Caco-2 (cell line): Measurements from ENCODE around the gene SEMA4D. TPM values are rescaled to one million over a fixed set of nuclear protein-coding genes. Genes with fewer than 3 reads are reported as not detected.

Experiments
- BruUV-seq: library from RNA; stranded (reverse); fragments of 400-500 nt; replicated peaks from 2 replicates; lab custom pipeline; 2021; lab: Mats Ljungman, UMichigan
- CTCF ChIA-PET: fragments of 300-600 bp; sonication (Branson Sonifier 250); formaldehyde crosslinking; loops from one replicate; lab custom pipeline; 2022; ENCODE audit warnings: antibody characterized with exemption; lab: Charles Lee
- POLR2A ChIA-PET: fragments of 300-600 bp; sonication (Branson Sonifier 250); formaldehyde crosslinking; loops from one replicate; lab custom pipeline; 2022; ENCODE audit warnings: antibody characterized with exemption; lab: Charles Lee
- DNase-seq, 2 experiments: peaks; one replicate each; pipeline versions ENCODE4 v3.0.0 to v3.0.0-alpha.2; 2020 to 2022
- H3K27me3 ChIP-seq: replicated peaks from 2 replicates; pipeline ENCODE4 v1.6.0; 2011; ENCODE audit warnings: low read length; ENCODE audit not compliant: control insufficient read depth, insufficient read depth
- H3K36me3 ChIP-seq: 2 replicates; pipeline ENCODE4 v1.5.1; 2011; ENCODE audit warnings: low read length; ENCODE audit not compliant: control insufficient read depth, insufficient read depth
- H3K4me1 ChIP-seq: fragments of 250-450 bp; sonication (Bioruptor Pico); 2 replicates; pipeline ENCODE4 v1.5.1; 2020; ENCODE audit warnings: mild to moderate bottlenecking
- H3K4me3 ChIP-seq: 2 replicates; pipeline ENCODE4 v1.5.1; 2011; ENCODE audit warnings: low read depth, mild to moderate bottlenecking, control low read depth, low read length
- H3K9me3 ChIP-seq: fragments of 250-450 bp; sonication (Bioruptor Pico); 2 replicates; pipeline ENCODE4 v1.5.1; 2020; ENCODE audit warnings: mild to moderate bottlenecking, moderate library complexity
- H3K27ac Mint-ChIP-seq: one replicate; pipeline ENCODE4 v1.8.0; 2022; ENCODE audit warnings: mixed read lengths; ENCODE audit not compliant: unreplicated experiment
- H3K27me3 Mint-ChIP-seq: one replicate; pipeline ENCODE4 v1.8.0; 2022; ENCODE audit warnings: mixed read lengths; ENCODE audit not compliant: insufficient read depth, unreplicated experiment
- H3K36me3 Mint-ChIP-seq: one replicate; pipeline ENCODE4 v1.8.0; 2022; ENCODE audit warnings: mild to moderate bottlenecking, mixed read lengths; ENCODE audit not compliant: insufficient read depth, unreplicated experiment
- H3K4me1 Mint-ChIP-seq: one replicate; pipeline ENCODE4 v1.8.0; 2022; ENCODE audit warnings: low read depth, mixed read lengths; ENCODE audit not compliant: unreplicated experiment
- H3K4me3 Mint-ChIP-seq: one replicate; pipeline ENCODE4 v1.8.0; 2022; ENCODE audit warnings: mild to moderate bottlenecking, moderate library complexity, mixed read lengths; ENCODE audit not compliant: unreplicated experiment
- H3K9me3 Mint-ChIP-seq: one replicate; pipeline ENCODE4 v1.8.0; 2022; ENCODE audit warnings: mixed read lengths; ENCODE audit not compliant: unreplicated experiment
- intact Hi-C: fragments of 100-400 bp; cut with micrococcal nuclease; formaldehyde crosslinking; loops from one replicate; pipeline ENCODE4 v1.10.0; 2022; ENCODE audit not compliant: unreplicated experiment
- total RNA-seq: library from RNA; stranded (reverse); gene quantifications from 2 replicates; pipeline ENCODE4 v1.2.3, GENCODE V29; 2022
- TF ChIP-seq, protein P1 (sequence below), 2 experiments: fragments of 200-600 bp in 1 of 2; IDR thresholded peaks; 1 replicate in 1 of 2; 2 replicates in 1 of 2; pipeline versions ENCODE4 v1.5.1 to v1.8.0; 2011 to 2022; ENCODE audit warnings: antibody characterized with exemption in 1 of 2, control low read depth in 1 of 2, inconsistent platforms in 1 of 2, low read depth in 1 of 2, low read length in 1 of 2, mild to moderate bottlenecking in 1 of 2, moderate library complexity in 1 of 2; ENCODE audit not compliant: insufficient read depth in 1 of 2, severe bottlenecking in 1 of 2, unreplicated experiment in 1 of 2

Gene SEMA4D
- total RNA-seq, 1 experiment from 2014 or later = 17.1 TPM

DNA sequence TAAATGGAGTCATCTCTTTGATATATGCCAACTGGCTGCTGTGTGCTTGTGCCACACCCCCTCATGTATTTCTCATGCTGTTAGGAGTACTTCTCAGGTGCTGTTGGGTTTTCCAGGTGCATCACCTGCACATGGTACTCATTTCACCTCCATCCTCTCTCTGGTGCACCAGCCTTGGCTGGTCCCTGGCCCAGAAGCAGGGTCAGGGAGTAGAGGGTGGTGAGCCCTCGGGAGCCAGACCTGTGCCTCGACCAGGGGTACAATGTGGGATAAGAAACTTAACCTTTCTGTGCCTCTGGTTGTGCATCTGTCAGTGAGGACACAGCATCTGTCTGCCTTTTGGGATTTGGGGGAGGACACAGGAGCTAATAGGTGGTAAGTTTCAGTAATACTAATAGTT, 141.1 kb downstream of the SEMA4D start:
- H3K36me3 Mint-ChIP-seq = peaks cover 23% of the 10 kb centered on the region
- no peaks in the 10 kb centered on the region for H3K9me3 Mint-ChIP-seq
- ChIA-PET POLR2A (no interaction called here), CTCF (no interaction called here)
- Histone ChIP-seq H3K27me3 (no peaks in the 10 kb centered on the region), H3K9me3 (no peaks in the 10 kb centered on the region), H3K4me1 (no peaks in the 10 kb centered on the region), H3K36me3 (no peaks in the 10 kb centered on the region), H3K4me3 (no peak overlapping the region)
- no peak for DNase-seq
- no TSS peak for BruUV-seq
- H3K4me3 Mint-ChIP-seq = no peak overlapping the region
- no peaks in the 10 kb centered on the region for H3K4me1 Mint-ChIP-seq
- H3K27me3 Mint-ChIP-seq = no peaks in the 10 kb centered on the region
- no peak overlapping the region for H3K27ac Mint-ChIP-seq
- TF ChIP-seq, protein P1, sequence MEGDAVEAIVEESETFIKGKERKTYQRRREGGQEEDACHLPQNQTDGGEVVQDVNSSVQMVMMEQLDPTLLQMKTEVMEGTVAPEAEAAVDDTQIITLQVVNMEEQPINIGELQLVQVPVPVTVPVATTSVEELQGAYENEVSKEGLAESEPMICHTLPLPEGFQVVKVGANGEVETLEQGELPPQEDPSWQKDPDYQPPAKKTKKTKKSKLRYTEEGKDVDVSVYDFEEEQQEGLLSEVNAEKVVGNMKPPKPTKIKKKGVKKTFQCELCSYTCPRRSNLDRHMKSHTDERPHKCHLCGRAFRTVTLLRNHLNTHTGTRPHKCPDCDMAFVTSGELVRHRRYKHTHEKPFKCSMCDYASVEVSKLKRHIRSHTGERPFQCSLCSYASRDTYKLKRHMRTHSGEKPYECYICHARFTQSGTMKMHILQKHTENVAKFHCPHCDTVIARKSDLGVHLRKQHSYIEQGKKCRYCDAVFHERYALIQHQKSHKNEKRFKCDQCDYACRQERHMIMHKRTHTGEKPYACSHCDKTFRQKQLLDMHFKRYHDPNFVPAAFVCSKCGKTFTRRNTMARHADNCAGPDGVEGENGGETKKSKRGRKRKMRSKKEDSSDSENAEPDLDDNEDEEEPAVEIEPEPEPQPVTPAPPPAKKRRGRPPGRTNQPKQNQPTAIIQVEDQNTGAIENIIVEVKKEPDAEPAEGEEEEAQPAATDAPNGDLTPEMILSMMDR (IDR thresholded peaks at IDR 0.05; ENCODE audit: insufficient read depth in 1 of 2, low read depth in 1 of 2, low read length in 1 of 2, severe bottlenecking in 1 of 2, unreplicated experiment in 1 of 2) = no peak
- intact Hi-C loops = no loop called here

DNA sequence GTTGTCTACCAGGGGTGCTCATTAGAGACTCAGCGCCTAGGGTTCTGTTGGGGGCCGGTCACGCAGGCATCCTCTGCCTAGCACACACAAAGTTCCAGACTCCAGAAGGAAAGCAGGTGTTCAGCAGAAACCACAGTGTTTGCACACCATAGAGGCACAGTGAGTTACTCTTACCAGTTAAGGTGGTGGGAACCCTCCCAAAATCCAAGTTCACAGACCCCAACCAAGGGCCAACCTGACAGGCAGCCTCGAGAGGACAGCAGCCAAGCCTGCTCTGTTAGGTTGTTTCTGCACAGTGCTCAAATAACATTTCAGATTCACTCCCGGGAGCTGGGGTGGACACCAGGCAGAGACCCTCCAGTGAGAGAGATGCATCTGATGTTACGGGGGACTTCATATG, 143.4 kb downstream of the SEMA4D start:
- ChIA-PET POLR2A (no interaction called here), CTCF (no interaction called here)
- H3K4me3 Mint-ChIP-seq = no peak overlapping the region
- Histone ChIP-seq H3K4me1 (no peaks in the 10 kb centered on the region), H3K36me3 (no peaks in the 10 kb centered on the region), H3K4me3 (no peak overlapping the region), H3K9me3 (no peaks in the 10 kb centered on the region), H3K27me3 (no peaks in the 10 kb centered on the region)
- H3K4me1 Mint-ChIP-seq = peaks cover 6% of the 10 kb centered on the region
- no peaks in the 10 kb centered on the region for H3K27me3 Mint-ChIP-seq
- TF ChIP-seq, protein P1 (IDR thresholded peaks at IDR 0.05; ENCODE audit: insufficient read depth in 1 of 2, low read depth in 1 of 2, low read length in 1 of 2, severe bottlenecking in 1 of 2, unreplicated experiment in 1 of 2) = no peak
- no TSS peak for BruUV-seq
- DNase-seq = no peak
- no peaks in the 10 kb centered on the region for H3K9me3 Mint-ChIP-seq
- intact Hi-C loops = no loop called here
- H3K27ac Mint-ChIP-seq = no peak overlapping the region
- H3K36me3 Mint-ChIP-seq = peaks cover 33% of the 10 kb centered on the region

DNA sequence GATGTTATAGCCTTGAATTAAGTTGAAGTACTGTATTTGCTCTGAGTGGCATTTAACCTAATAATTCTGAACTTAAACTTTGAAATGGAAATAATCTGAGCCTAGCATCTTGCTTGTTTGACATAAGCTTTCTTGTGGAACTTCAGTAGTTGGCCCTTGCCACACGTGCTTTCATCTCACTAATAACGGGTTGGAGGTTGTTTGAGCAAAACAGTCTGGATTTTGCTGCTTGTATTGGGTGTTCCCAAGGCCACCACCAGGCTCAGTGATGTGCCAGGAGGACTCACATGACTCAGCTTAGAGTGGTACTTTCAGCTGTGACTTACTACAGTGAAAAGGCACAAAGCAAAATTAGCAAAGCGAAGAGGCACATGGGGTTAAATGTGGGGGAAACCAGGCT, 143.9 kb downstream of the SEMA4D start:
- Histone ChIP-seq H3K36me3 (no peaks in the 10 kb centered on the region), H3K4me1 (no peaks in the 10 kb centered on the region), H3K4me3 (no peak overlapping the region), H3K9me3 (no peaks in the 10 kb centered on the region), H3K27me3 (no peaks in the 10 kb centered on the region)
- POLR2A ChIA-PET = no interaction called here
- Mint-ChIP-seq H3K36me3 (peaks cover 31% of the 10 kb centered on the region), H3K27me3 (no peaks in the 10 kb centered on the region), H3K27ac (no peak overlapping the region), H3K4me1 (peaks cover 6% of the 10 kb centered on the region), H3K4me3 (no peak overlapping the region), H3K9me3 (no peaks in the 10 kb centered on the region)
- no peak for DNase-seq
- no TSS peak for BruUV-seq
- TF ChIP-seq, protein P1 (IDR thresholded peaks at IDR 0.05; ENCODE audit: insufficient read depth in 1 of 2, low read depth in 1 of 2, low read length in 1 of 2, severe bottlenecking in 1 of 2, unreplicated experiment in 1 of 2) = no peak
- CTCF ChIA-PET = no interaction called here
- intact Hi-C loops = no loop called here
